NCI-H187 treated with DMSO at 0.1 percent for 48 hours (cell line): ENCODE results near the gene SNX9.

Source experiments
- DNase-seq: peaks from one replicate; lab custom pipeline; 2025; lab: John Stamatoyannopoulos, UW

Gene SNX9

DNA sequence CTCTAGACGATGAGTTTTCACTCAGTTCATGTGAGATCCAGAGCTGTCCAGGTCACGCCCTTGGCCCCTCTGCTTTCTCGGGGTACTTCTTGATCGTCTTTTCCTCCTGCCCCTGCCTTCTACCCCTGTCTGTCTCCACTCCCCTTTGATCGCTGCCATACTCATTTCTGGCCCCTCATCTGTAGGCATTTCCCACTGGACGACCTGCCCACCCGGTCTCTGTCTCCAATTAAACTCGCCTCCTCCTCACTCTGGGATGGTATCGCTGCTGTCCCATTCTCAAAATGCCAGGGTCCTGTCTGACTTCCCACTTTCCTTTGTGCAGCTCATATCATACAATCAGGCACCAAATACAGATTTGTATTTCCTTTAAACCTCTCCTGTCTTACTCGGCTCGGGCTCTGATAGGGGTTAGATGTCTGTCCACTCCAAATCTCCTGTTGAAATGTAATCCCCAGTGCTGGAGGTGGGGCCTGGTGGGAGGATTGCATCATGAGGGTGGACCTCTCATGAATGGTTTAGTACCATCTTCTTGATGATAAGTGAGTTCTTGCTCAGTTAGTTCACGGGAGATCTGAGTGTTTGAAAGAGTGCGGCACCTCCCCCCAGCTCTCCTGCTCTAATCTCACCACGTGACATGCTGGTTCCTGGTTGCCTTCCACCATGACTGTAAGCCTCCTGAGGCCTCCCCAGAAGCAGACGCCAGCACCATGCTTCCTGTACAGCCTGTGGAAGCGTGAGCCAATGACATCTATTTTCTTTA lies 155.2 kb downstream of the SNX9 start:
- DNase-seq = no peak

DNA sequence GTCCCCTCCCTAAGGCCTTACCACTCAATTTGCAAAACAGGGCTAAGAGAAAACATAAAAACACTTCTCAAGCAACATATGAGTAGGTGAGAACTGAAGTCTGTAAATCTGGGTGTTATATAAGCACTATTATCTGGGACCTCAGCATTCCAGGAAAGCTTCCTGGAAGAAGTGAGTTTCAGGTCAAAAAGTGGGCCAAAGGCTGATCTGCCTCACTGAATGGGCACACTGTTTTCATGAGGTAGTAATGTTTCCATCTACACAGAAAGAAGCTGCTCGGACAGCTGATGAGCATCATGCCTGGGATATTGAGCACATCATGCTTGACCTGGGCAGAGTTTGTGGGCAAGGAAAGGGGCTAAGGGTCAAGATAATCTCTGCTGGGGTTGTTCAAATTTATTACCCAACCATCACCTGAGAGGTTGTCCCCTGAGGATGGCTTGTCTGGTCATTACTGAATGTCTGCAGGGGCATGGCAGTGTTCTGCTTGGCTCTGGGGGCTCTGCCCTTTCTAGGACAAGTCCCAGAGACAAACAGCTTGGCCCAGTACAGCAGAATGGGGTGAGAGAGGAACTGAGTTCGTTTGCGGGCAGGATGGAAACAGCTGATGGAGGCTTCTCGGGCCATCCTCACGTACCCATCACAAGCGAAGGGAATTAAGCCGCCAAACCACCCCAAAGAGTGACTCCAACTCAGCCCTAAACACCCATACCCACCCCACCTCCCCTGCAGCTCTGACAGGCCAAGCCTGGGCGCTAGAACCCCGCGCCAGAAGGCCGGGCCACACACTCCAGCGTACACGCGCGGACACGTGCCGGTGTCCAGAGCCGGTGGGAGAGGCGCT lies 157.5 kb downstream of the SNX9 start:
- DNase-seq = no peak

DNA sequence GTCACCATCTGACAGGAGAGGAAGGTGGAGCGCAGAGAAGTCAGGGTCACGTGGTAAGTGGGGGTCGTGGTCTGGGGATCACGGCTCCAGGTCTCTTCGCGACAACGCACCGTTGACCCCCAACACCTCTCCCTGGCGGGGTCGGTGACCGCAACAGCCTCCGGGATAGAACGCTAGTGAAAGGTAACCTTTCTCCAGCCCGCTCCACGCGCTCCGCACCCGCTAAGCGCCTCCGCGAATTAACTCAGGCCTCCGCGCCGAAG lies 158.0 kb downstream of the SNX9 start:
- DNase-seq = no peak

DNA sequence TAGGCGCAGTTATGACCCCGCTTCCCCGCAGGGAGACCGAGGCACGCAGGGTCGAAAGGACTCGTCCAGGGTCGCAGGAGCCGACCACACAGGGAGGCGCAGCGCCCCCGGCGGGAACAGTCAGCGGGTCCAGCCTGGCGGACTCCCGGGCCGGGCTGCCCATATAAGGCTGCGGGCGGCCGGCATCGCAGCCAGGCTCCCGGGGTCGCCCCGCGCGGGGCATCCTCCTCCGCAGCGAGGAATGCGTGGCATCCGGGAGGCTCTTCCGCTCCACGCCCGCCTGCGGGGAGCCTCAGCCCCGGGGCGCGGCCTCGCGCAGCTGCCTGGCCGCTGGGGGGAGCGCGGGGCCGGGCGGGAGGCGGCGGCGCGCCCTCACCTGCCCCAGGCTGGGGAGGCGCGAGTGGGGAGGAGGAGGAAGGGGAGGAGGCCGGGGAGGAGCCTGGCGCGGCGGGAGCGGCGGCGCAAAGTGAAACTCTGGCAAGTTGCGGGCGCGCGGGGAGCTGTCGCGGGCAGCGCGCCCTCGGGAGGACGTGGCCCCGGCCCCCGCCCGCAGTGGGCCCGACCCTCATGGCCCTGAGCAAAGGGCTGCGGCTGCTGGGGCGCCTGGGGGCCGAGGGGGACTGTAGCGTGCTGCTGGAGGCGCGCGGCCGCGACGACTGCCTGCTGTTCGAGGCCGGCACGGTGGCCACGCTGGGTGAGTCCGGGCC lies 158.5 kb downstream of the SNX9 start, which contains the start of gene SYNJ2:
SYNJ2 (plus strand) TSS at position 469 of the 707 bp plus-strand sequence; CDS start at position 568, 99 bp downstream.
- DNase-seq = no peak

DNA sequence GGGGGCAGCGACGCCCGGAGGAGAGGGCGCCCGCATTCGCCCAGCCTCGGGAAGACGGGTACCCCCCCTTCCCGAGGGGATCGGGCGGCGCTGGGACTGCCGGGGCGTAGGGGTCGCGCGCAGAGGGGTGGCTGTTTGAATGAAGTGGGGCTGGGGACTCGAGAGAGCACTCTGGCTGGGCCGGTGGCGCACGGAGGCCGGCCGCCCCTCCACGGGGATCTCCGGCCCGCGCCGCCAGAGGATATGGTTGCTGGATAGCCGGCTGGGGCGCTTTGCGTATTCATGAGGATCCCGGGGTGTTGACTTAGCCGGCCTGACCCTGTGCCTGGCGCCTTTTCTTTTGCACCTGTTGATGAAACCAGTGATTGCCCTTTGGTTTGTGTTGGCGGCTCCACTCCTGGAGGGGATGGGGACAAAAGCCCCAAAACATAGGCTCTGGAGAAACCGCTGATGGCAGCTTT lies 159.1 kb downstream of the SNX9 start:
- no peak for DNase-seq

DNA sequence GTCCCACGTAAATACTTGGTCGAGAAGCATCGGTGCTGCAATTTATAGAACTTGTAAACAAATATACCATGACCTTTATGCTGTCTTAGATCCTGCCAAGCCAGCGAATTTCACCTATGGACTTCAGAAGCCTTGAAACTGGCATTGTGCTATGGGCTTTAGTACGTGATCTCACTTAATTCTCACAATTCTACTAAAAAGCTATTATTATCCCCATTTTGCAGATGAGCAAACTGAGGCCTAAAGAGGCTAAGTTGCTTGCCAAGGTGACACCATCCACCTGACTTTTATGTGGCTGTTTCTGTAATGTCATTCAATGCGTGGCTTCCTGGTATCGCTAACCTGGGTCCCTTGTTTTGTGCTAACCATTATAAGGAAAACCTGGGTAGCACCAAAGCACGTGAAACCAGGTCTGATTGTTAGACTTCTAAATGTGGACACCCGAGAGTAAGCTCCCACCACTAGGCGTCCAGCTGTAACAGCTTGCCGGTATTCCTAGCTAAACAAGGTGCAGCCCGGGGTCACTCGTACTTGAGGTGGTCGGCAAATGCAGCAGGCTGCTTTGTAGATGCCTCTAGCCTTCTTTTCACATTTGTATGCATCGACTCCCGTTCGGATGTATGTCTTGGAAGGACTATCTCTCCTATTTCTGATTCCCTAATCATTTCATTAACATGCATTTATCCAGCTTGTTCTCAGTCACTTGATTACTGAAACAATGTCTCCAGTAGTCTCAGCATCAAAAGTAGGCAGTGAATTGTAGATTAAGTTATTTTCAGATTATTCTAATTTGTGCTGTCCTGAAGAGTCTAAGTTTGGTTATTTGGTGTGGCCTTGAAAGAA lies 159.7 kb downstream of the SNX9 start:
- DNase-seq = no peak

DNA sequence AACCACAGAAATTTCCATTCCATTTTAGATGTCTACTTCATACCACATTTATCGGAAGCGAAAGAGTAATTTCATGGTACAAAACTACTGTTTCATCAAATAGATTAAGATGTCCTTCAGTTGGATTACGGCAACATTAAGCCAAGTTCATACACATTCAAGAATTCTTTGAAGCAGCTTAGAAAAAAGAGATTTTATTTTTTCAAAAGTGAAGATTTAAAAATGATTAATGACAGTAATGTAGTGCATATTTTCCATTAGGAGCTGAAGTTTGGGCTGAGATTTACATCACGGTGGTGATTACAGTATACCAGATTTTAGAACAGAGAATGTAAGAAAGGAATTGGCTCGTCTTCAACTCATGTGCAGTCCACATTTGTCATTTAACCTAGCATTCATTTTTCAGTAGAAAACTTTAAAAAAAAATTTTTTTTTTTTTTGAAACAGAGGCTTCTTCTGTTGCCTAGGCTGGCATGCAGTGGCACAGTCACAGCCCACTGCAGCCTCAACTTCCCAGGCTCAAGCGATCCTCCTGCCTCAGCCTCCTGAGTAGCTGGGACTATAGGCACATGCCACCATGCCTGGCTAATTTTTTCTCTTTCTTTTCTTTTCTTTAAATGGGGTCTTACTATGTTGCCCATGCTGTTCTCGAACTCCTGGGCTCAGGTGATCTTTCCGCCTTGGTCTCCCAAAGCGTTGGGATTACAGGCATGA lies 160.5 kb downstream of the SNX9 start:
- no peak for DNase-seq

DNA sequence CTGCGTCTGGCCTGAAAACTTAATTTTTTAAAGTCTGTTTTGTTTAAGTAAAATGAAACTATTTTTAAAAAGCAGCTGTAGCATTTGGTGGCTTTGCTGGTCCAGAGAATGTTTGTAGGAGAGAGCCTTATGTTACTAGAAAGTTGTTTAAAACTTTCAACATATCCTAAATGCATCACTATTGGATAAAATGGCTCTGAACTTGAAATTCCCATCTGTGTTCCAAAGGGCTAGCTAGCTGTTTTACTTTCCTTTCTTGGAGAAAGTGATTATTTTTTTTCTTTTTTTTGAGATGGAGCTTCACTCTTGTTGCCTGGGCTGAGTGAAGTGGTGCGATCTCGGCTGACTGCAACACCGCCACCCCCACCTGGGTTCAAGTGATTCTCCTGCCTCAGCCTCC lies 161.1 kb downstream of the SNX9 start:
- no peak for DNase-seq

DNA sequence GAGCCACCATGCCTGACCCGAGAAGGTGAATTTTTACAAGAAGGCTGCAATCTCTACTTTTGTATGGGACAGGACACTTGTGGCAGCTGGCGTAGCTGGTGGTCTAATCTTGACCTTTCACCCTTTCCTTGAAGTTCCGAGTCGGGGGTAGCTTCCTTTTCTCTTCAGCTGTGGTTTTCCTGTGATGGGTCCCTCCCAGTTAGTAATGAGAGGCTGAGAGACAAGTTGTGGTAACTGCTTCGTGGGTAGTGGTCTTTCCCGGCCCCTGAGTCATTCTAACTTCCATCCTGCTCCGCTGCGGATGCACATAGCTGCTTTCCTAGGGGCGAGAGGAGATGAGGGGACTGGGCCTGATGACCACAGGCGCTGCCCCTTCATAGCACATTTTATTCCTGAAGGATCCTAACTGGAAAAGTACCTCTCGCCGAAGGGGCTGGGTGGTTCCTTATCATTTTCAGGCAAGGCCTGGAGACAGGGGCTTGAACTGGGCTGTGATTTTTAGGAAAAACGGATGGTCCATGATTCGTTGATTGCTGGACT lies 161.7 kb downstream of the SNX9 start:
- DNase-seq = no peak

DNA sequence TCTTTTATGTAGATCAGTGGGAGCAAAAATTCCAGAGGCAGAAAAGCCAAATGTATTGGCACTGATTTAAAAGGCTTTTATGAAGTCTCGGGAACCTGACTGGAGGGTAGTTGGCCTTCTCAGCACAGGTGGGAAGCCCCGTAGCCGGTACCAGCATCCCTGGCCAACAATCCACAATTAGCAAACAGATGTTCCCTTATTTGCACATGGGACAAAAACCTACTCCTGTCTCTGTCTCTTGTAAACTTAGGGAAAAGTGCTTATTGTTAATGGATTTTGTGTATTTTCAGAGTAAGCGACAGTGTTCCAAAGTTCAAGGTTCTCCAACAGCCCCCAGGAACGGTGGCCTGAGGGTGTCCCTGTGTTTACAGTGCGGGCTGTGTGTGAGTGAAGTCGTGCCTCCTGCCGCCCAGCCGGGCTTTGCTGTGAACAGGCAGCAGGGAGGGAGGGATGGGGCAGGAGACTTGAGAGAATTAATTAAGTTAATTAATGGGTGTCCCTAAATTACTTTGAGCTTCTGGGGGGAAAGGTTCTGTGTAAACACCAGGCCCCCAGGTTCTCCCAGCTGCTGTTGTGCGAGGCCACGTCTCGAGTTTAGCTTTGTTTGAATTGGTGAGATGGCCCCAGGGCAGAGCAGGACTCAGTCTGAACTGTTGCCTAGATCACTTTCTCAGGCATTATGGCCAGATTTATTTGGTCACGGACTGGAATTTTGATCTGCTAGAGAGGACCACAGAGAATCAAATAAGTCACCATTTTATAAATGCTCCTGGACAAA lies 162.5 kb downstream of the SNX9 start:
- no peak for DNase-seq

DNA sequence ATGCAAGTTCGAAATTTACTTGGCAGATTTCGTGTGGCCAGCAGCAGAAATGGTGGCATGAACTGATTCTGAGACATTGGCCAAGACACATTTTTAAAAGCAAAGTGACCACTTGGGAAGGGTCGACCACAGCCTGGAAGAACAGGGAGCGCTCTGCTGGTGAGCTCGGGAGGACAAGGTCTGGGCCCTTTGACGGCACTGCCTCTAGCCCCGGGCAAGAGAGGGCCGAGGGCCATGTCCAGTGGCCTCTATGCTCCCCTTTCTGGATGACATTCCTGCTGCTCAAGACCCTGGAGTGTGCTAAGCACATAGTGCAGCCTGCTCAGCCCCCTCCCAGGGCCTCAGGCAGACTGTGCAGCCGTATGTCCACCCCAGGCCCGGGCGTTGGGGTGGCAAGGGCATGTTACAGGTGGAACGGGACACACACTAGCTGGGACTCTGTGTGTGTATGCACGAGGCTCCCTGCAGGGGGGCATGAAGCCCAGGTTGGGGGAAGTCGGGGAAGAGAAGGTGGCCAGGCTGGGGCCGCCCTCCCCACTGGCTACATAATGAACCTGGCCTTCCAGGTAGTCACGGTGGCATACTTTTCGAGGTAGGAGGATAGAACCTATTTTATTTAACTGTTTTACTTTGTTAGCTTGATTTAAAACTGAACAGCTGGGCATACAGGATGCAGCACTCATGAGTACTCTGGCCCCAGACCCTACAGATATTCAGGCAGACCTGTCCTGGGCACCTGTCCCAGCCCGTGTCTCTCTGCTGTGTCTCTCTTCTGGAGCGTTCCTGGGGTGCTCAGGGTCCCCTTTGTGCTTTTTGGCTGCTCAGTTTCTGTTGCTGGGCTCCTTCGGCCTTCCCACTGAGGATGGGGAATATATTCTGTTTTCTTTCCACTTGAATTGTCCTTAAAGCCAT lies 165.0 kb downstream of the SNX9 start:
- DNase-seq = no peak

DNA sequence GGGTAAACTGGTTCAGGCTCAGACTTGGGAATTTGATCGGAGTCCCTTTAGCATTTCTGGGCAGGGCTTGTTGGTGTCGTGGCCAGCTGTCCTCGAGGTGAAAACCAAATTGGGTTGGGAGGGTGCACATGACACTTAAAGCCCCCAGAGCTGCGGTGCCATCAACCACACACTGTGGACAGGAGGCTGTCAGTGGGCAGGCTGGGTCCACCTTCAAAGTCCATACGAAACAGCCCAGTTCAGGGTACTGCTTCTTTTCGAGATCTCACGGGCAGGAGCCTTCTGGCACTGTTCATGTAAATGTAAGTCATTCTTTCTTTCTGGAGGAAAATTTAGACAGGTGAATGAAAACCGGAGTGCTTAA lies 165.6 kb downstream of the SNX9 start:
- no peak for DNase-seq

DNA sequence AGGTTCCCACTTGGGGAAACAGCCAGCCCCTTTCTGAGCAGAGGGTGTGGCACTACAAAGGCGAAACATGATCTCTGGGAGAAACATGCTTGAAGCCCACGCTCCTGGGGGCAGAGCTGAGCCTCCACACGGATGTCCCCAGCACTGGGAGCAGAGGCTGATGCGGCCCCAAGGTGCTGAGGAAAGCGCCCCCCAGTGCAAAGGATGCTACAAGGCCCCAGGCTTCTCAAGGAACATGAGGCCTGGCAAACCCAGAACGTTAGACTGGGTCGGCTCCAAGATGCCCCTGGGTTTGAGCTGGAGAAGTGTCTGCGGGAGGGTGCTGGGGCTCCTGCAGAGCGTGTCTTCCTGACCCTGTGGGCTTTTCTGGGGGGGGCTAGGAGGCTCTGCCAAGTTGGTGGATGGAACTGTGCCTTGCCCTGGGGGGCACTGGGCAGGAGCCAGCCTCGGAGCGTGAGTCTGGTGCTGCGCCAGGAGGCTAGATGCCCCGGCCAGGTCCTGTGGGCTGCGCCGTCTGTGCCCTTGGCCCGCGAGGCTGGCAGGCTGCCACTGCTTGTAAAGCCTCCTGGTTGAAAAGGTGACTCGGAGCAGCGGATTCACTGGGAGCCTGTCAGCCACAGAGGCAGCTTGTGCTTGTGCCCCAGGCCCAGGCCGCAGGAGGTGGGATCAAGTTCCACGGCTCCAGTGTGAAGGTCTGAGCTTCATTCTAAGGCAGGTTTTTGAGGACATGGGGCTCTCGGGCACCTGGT lies 166.7 kb downstream of the SNX9 start:
- DNase-seq = no peak

DNA sequence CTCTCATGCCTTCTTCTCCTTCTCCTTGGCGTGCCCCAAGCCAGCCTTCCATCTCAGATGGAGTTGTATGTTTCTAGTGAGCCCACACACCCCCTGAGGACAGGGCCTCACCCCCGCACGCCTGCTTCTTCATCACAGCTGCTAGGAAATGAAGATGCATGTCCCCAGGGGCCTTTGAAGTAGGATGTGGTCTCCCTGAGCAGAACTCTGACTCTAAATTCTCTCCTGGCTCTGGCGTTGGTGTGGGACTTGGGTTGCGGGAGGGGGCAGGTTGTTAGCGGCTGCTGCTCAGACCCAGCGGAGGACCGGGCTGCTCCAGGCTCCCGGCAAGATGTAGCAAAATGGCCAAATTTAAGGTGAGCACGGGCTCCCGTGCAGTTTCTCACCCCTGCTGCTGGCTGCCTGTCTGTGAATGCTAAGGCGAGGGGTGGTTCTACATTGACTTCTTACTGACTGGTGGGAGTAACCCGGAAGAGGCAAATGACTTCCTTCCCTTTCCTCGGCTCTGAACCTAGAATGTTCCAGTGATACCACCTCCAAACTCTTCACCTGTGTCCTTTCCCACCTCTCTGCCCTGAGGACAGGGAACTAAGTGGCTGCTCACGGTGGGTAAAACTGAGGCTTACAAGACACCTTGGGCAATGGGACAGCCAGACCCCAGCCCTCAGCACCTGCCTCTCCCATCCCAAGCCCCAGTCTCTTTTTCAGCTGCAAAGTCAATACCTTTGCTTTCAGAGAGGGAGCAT lies 167.4 kb downstream of the SNX9 start:
- DNase-seq = no peak

DNA sequence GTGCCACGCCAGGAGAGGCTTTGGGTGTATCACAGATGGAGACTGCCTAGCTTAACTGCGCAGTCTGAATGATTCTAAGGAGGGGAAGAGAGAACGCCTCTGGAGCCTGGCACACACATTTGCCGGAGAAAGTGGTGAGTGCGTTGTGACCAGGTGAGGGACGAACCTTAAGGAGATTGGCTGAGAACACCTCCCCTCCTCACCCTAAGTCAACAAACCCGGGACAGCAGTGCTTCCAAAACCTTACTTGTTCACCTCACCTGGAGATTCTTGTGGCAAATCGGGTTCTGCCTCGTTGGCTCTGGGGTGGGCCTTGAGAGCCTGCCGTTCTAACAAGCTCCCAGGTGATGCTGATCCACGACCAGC lies 168.0 kb downstream of the SNX9 start:
- DNase-seq = peak; percentile 52

DNA sequence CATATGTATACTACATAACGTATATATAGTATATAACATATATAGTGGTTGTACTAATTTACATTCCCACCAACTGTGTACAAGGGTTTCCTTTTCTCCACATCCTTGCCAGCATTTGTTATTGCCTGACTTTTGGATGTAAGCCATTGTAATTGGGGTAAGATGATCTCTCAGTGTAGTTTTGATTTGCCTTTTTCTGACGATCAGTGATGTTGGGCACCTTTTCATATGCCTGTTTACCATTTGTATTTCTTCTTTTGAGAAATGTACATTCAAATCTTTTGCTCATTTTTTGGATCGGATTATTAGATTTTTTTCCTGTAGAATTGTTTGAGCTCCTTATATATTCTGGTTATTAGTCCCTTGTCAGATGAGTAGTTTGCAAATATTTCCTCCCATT lies 170.0 kb downstream of the SNX9 start:
- DNase-seq = no peak

DNA sequence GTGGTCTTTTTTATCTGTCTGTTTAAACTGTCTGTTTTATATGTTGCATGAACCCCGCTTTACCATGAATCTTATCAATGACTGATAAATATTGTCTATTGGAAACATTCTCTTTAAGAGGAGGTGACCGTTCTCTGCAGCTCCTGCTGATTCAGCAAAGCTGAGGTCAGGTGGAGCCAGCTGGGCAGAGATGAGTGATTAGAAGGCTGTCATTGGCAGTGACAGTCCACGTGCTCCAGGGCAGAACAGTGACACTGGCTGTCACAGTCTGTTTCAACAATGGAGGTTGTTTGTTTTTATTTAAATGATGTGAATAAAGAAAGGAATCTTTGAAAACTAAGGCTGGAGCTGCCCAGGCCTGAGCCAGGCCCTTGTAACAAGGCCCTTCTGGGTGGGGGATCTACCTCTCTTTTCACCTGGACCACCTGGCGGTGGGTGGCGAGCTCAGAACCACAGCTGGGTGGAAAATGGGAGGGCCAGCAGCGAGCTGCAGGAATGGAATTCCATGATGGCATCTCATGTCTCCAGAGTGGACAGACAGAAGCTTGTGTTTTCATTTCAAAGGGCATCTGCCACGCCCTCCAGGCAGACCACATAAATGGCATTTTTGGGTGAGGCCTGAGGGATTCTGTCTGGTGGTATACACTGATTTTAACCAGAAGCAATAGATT lies 171.2 kb downstream of the SNX9 start:
- no peak for DNase-seq
